Panc1 (cell line): ENCODE measurements around the gene C4orf33. TPM values are rescaled to one million over a fixed set of nuclear protein-coding genes. Genes with fewer than 3 reads are reported as not detected.

Experiments
- ATAC-seq: fragments of 200-7000 bp; cut with Tn5 transposase; 2 replicates; pipeline ENCODE4 v1.9.1; 2020; ENCODE audit warnings: mild to moderate bottlenecking, moderate library complexity
- BruUV-seq: library from RNA; stranded (reverse); fragments of 400-500 nt; replicated peaks from 2 replicates; lab custom pipeline; 2021; lab: Mats Ljungman, UMichigan
- CTCF ChIA-PET: fragments of 300-600 bp; sonication (Branson Sonifier 250); formaldehyde crosslinking; loops from one replicate; lab custom pipeline; 2022; ENCODE audit warnings: antibody characterized with exemption; lab: Charles Lee
- POLR2A ChIA-PET: fragments of 300-600 bp; sonication (Branson Sonifier 250); formaldehyde crosslinking; loops from one replicate; lab custom pipeline; 2022; ENCODE audit warnings: antibody characterized with exemption; lab: Charles Lee
- DNase-seq: peaks from one replicate; pipeline ENCODE4 v3.0.0-alpha.2; 2010; ENCODE audit warnings: low read depth, low spot score
- H3K27ac ChIP-seq: 2 replicates; pipeline ENCODE4 v1.5.1; 2011; ENCODE audit warnings: mild to moderate bottlenecking, low read length, inconsistent platforms
- H3K27me3 ChIP-seq: fragments of 200-500 bp; sonication (Bioruptor generic); 2 replicates; pipeline ENCODE4 v1.6.0; 2014; ENCODE audit warnings: low read length, inconsistent platforms; ENCODE audit not compliant: control insufficient read depth, insufficient read depth
- H3K36me3 ChIP-seq: fragments of 200-500 bp; sonication (Bioruptor generic); 2 replicates; pipeline ENCODE4 v1.5.1; 2014; ENCODE audit warnings: inconsistent platforms, mild to moderate bottlenecking, low read length, moderate library complexity; ENCODE audit not compliant: control insufficient read depth, insufficient read depth
- H3K4me1 ChIP-seq: 2 replicates; pipeline ENCODE4 v1.5.1; 2011; ENCODE audit warnings: inconsistent platforms, mild to moderate bottlenecking, low read length, moderate library complexity; ENCODE audit not compliant: control insufficient read depth, insufficient read depth
- H3K4me3 ChIP-seq, 2 experiments: 2 replicates each; pipeline ENCODE4 v1.5.1; 2011 to 2012; ENCODE audit warnings: low read depth in 2 of 2, low read length in 2 of 2, mild to moderate bottlenecking in 2 of 2, inconsistent platforms in 1 of 2, moderate library complexity in 1 of 2
- H3K9me3 ChIP-seq: fragments of 200-500 bp; sonication (Bioruptor generic); 2 replicates; pipeline ENCODE4 v1.5.1; 2014; ENCODE audit warnings: low read depth, mild to moderate bottlenecking, inconsistent platforms, low read length, moderate library complexity; ENCODE audit not compliant: control insufficient read depth, insufficient read depth
- CTCF ChIP-seq: fragments of 450-650 bp; IDR thresholded peaks from 2 replicates; pipeline ENCODE4 v1.5.1; 2017; ENCODE audit warnings: mild to moderate bottlenecking
- POLR2AphosphoS5 ChIP-seq: IDR thresholded peaks from 2 replicates; pipeline ENCODE4 v1.6.1; 2012; ENCODE audit warnings: mild to moderate bottlenecking, low read depth, low read length, moderate library complexity
- REST ChIP-seq, 2 experiments: IDR thresholded peaks; 2 replicates each; pipeline ENCODE4 v1.6.1; 2011 to 2012; ENCODE audit warnings: low read depth in 2 of 2, control low read depth in 1 of 2, low read length in 1 of 2, mild to moderate bottlenecking in 1 of 2, moderate library complexity in 1 of 2; ENCODE audit not compliant: insufficient read depth in 1 of 2
- SIN3A ChIP-seq: IDR thresholded peaks from 2 replicates; pipeline ENCODE4 v1.6.1; 2012; ENCODE audit warnings: low read depth, mild to moderate bottlenecking, low read length, moderate library complexity, borderline replicate concordance; ENCODE audit not compliant: insufficient read depth
- TCF7L2 ChIP-seq: IDR thresholded peaks from 2 replicates; pipeline ENCODE4 v1.6.1; 2011; ENCODE audit warnings: mild to moderate bottlenecking, low read depth, low read length, inconsistent platforms
- in situ Hi-C: cut with HindIII; loops from 2 replicates; pipeline ENCODE4 v1.10.0; 2016; ENCODE audit warnings: low sequenced_read_pairs, low pct_unique_long_range_greater_than_20kb
- intact Hi-C: fragments of 100-400 bp; cut with micrococcal nuclease; formaldehyde crosslinking; loops from one replicate; pipeline ENCODE4 v1.10.0; 2022; ENCODE audit not compliant: unreplicated experiment
- total RNA-seq: library from RNA; stranded (reverse); gene quantifications from one replicate; pipeline ENCODE4 v1.2.1, GENCODE V29; 2021; ENCODE audit not compliant: unreplicated experiment

The C4orf33 gene
- total RNA-seq, 1 experiment from 2014 or later = 11.4 TPM

- BruUV-seq = no TSS peak
- Histone ChIP-seq H3K36me3 (no peaks in the 10 kb centered on the region), H3K27me3 (no peaks in the 10 kb centered on the region), H3K4me3 (no peak overlapping the region), H3K4me1 (no peaks in the 10 kb centered on the region), H3K27ac (no peak overlapping the region), H3K9me3 (no peaks in the 10 kb centered on the region)
- intact Hi-C loops = no loop called here
- DNase-seq (no peak), ATAC-seq (no peak)
- ChIA-PET POLR2A (no interaction called here), CTCF (no interaction called here)
- TF ChIP-seq CTCF = no peak
- no peak for TF ChIP-seq SIN3A
- no peak for TF ChIP-seq REST (IDR thresholded peaks at IDR 0.05; ENCODE audit: insufficient read depth in 1 of 2, low read depth in 2 of 2, low read length in 1 of 2)
- TF ChIP-seq TCF7L2 = no peak
- no peak for TF ChIP-seq POLR2AphosphoS5
- in situ Hi-C loops = no loop called here
Measured at GRCh38 chr4:129136433-129136832, 40.5 kb downstream of the C4orf33 start.

- Histone ChIP-seq H3K27ac (no peak overlapping the region), H3K36me3 (no peaks in the 10 kb centered on the region), H3K9me3 (no peaks in the 10 kb centered on the region), H3K27me3 (no peaks in the 10 kb centered on the region), H3K4me1 (no peaks in the 10 kb centered on the region), H3K4me3 (no peak overlapping the region)
- DNase-seq (no peak), ATAC-seq (no peak)
- ChIA-PET CTCF (no interaction called here), POLR2A (no interaction called here)
- in situ Hi-C loops (no loop called here), intact Hi-C loops (no loop called here)
- no TSS peak for BruUV-seq
- TF ChIP-seq POLR2AphosphoS5 (no peak), CTCF (no peak), TCF7L2 (no peak), REST (IDR thresholded peaks at IDR 0.05; ENCODE audit: insufficient read depth in 1 of 2, low read depth in 2 of 2, low read length in 1 of 2) (no peak), SIN3A (no peak)
Measured at GRCh38 chr4:129138810-129139496, 43.0 kb downstream of the C4orf33 start.
